CD8-positive, alpha-beta memory T cell (primary cell): ENCODE results near the gene CACNB3. TPM values are rescaled to one million over a fixed set of nuclear protein-coding genes. Genes with fewer than 3 reads are reported as not detected.

ENCODE experiments used
- CTCF ChIA-PET: fragments of 350-600 bp; sonication (Branson Sonifier 250); formaldehyde crosslinking; loops from one replicate; lab custom pipeline; 2021; ENCODE audit warnings: antibody characterized with exemption; lab: Charles Lee
- POLR2A ChIA-PET: fragments of 350-600 bp; sonication (Branson Sonifier 250); formaldehyde crosslinking; loops from one replicate; lab custom pipeline; 2021; ENCODE audit warnings: antibody characterized with exemption; lab: Charles Lee
- DNase-seq, 5 donors: peaks; one replicate each; pipeline versions ENCODE4 v3.0.0 to v3.0.0-alpha.2; 2020 to 2022; ENCODE audit warnings: mixed read lengths in 1 of 5
- H3K27ac ChIP-seq: one replicate; pipeline ENCODE4 v1.7.0; 2013; ENCODE audit warnings: low read depth, mild to moderate bottlenecking, low read length, moderate library complexity
- H3K27me3 ChIP-seq: 2 replicates; pipeline ENCODE4 v1.7.0; 2013; ENCODE audit warnings: low read length, mild to moderate bottlenecking; ENCODE audit not compliant: insufficient read depth, poor library complexity, severe bottlenecking
- H3K36me3 ChIP-seq: 2 replicates; pipeline ENCODE4 v1.7.0; 2013; ENCODE audit warnings: mild to moderate bottlenecking, low read length, moderate library complexity; ENCODE audit not compliant: insufficient read depth
- H3K4me1 ChIP-seq: 2 replicates; pipeline ENCODE4 v1.7.0; 2013; ENCODE audit warnings: mild to moderate bottlenecking, low read length, moderate library complexity; ENCODE audit not compliant: insufficient read depth
- H3K4me3 ChIP-seq: 2 replicates; pipeline ENCODE4 v1.7.0; 2013; ENCODE audit warnings: mild to moderate bottlenecking, low read length
- H3K9me3 ChIP-seq: 2 replicates; pipeline ENCODE4 v1.7.0; 2013; ENCODE audit warnings: mild to moderate bottlenecking, low read length
- H3K27ac Mint-ChIP-seq, 8 donors: one replicate each; pipeline ENCODE4 v1.8.0; 2020 to 2021; ENCODE audit warnings: mixed read lengths in 8 of 8, mild to moderate bottlenecking in 6 of 8, inconsistent platforms in 3 of 8, moderate library complexity in 3 of 8
- H3K27me3 Mint-ChIP-seq, 2 donors: one replicate each; pipeline ENCODE4 v1.8.0; 2020 to 2021; ENCODE audit warnings: mixed read lengths in 2 of 2, mild to moderate bottlenecking in 1 of 2, moderate library complexity in 1 of 2
- H3K36me3 Mint-ChIP-seq, 3 donors: one replicate each; pipeline ENCODE4 v1.8.0; 2020 to 2021; ENCODE audit warnings: mixed read lengths in 3 of 3, inconsistent platforms in 1 of 3, mild to moderate bottlenecking in 1 of 3
- H3K4me1 Mint-ChIP-seq, 3 donors: one replicate each; pipeline ENCODE4 v1.8.0; 2020 to 2021; ENCODE audit warnings: mixed read lengths in 3 of 3, inconsistent platforms in 1 of 3, mild to moderate bottlenecking in 1 of 3
- H3K4me3 Mint-ChIP-seq, 7 donors: one replicate each; pipeline ENCODE4 v1.8.0; 2020 to 2021; ENCODE audit warnings: mixed read lengths in 7 of 7, mild to moderate bottlenecking in 6 of 7, moderate library complexity in 4 of 7, inconsistent platforms in 2 of 7
- H3K9me3 Mint-ChIP-seq, 5 donors: one replicate each; pipeline ENCODE4 v1.8.0; 2020 to 2022; ENCODE audit warnings: mixed read lengths in 5 of 5, mild to moderate bottlenecking in 3 of 5, moderate library complexity in 2 of 5, inconsistent platforms in 1 of 5
- polyA plus RNA-seq: library from polyadenylated mRNA; unstranded; fragments of 300-500 nt; fragmentation: Illumina TruSeq; gene quantifications from one replicate; pipeline ENCODE4 v1.2.3, GENCODE V29; 2021
- total RNA-seq, 2 experiments: library from RNA; stranded (reverse); gene quantifications; one replicate each; pipeline ENCODE4 v1.2.3, GENCODE V29; 2021

CACNB3 gene
- total and polyA plus RNA-seq, 3 experiments from 2014 or later: 3.2 to 6.6 (median 6.3) TPM

DNA sequence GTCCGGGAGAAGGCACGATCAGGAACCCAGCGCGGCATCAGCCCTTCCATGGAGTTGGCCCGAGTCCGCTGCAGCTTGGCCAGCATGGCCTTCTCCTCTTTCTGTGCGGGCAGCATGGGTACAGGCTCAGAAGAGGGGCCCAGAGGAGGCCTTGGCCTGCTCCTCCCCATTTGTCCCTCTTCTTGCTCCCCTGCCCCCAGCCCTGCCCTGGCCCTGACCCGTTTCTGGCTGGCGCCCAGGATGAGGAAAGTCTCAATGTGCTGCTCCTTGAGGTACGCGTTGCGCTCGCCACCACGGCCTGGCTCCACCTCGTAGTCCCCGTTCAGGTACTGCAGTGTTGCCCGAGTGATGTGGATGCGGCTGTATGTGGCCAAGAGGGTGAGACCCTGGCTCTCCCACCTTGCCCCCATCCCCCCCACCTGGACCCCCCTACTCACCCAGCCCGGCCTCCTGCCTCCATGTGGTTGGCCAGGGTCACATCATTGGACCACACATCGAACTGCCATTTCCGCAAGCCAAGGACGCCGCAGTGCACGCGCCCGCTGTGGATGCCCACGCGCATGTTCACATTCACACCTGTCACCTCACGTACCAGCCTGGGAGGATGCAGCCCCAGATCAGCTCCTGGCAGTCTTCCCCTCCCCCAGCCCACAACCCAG is 42.2 kb upstream of the CACNB3 start:
- Mint-ChIP-seq H3K9me3 (no peaks in the 10 kb centered on the region), H3K27me3 (peaks cover 5 to 6% of the 10 kb centered on the region in 2 donors), H3K4me3 (no peak overlapping the region), H3K36me3 (no peaks in the 10 kb centered on the region), H3K27ac (peak overlapping the region in 1 of 8 donors; percentile 59), H3K4me1 (no peaks in the 10 kb centered on the region)
- Histone ChIP-seq H3K36me3 (no peaks in the 10 kb centered on the region), H3K4me1 (no peaks in the 10 kb centered on the region), H3K27me3 (no peaks in the 10 kb centered on the region), H3K9me3 (no peaks in the 10 kb centered on the region), H3K27ac (no peak overlapping the region), H3K4me3 (no peak overlapping the region)
- no peak for DNase-seq
- ChIA-PET POLR2A (no interaction called here), CTCF (no interaction called here)

DNA sequence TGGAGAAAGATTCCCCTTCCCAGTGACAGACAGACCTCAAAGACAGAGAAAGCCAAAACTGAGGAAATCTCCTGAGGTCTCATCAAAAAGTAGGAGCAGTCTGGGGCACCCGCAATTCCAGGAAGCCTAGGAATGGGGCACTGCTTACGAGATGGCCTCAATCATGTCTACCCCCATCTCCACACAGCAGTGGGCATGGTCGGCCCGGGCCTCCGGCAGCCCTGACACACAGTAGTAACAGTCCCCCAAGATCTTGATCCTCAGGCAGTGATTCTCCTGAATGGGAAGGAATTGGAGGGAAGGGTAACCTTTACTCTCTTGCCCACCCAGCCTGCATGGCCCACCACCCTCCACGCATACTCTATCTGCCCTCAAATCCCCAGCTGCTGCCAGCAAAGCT is 41.3 kb upstream of the CACNB3 start:
- no peaks in the 10 kb centered on the region for H3K4me1 Mint-ChIP-seq
- peak overlapping the region in 1 of 8 donors; percentile 58 for H3K27ac Mint-ChIP-seq
- Histone ChIP-seq H3K4me1 (no peaks in the 10 kb centered on the region), H3K27ac (no peak overlapping the region), H3K27me3 (no peaks in the 10 kb centered on the region), H3K9me3 (no peaks in the 10 kb centered on the region), H3K4me3 (no peak overlapping the region), H3K36me3 (no peaks in the 10 kb centered on the region)
- H3K27me3 Mint-ChIP-seq: peaks cover 3 to 11% of the 10 kb centered on the region in 2 donors
- no peak overlapping the region for H3K4me3 Mint-ChIP-seq
- no peaks in the 10 kb centered on the region for H3K36me3 Mint-ChIP-seq
- CTCF ChIA-PET: no interaction called here
- POLR2A ChIA-PET: no interaction called here
- no peaks in the 10 kb centered on the region for H3K9me3 Mint-ChIP-seq
- DNase-seq: no peak

DNA sequence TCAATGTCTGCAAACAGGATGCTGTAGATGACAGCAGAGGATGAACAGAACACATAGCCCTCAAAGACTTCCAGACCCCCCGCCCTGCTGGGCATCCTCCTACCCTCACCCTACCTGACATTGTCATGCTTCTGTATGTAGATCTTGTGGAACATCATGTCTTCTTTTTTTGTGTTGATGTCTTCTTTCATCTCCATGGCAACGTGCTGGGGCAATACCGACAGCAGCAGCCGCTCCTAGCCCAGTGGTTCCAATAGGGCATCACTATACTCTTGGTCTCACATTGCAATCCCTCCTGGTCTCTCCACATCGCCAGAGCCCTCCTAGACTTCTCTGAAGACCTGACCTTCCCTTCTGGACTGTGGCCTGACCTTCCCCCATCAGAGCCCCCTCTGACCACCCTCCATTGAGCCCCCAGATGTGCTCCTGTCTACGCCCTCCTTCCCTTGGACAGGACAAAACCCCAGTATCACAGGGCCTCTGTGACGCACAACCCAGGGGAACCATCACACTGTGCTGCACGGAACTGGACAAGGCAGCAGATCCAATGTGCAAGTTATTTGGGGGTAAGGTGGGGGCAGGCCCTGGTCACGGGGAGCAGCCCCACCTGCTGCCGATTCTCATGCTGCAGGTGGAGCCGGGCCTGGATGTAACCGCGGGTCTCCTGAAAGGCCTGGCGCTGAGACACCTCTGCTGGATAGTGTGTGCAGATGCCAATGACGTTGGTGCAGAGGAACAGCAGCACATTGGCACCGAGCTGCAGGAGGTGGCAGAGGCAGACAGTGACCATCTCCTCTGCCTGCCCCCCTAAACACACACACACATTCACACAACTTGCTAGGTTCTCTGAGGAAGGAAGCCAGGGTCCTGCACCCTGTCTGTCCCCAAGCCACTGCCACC is 40.5 kb upstream of the CACNB3 start:
- no peaks in the 10 kb centered on the region for H3K9me3 Mint-ChIP-seq
- Histone ChIP-seq H3K4me3 (no peak overlapping the region), H3K27me3 (no peaks in the 10 kb centered on the region), H3K4me1 (no peaks in the 10 kb centered on the region), H3K36me3 (no peaks in the 10 kb centered on the region), H3K9me3 (no peaks in the 10 kb centered on the region), H3K27ac (no peak overlapping the region)
- no peaks in the 10 kb centered on the region for H3K4me1 Mint-ChIP-seq
- H3K27ac Mint-ChIP-seq: peak overlapping the region in 2 of 8 donors; percentile 28 to 58
- CTCF ChIA-PET: no interaction called here
- POLR2A ChIA-PET: no interaction called here
- H3K27me3 Mint-ChIP-seq: peaks cover 1 to 15% of the 10 kb centered on the region in 2 donors
- DNase-seq: no peak
- H3K4me3 Mint-ChIP-seq: no peak overlapping the region
- H3K36me3 Mint-ChIP-seq: no peaks in the 10 kb centered on the region

DNA sequence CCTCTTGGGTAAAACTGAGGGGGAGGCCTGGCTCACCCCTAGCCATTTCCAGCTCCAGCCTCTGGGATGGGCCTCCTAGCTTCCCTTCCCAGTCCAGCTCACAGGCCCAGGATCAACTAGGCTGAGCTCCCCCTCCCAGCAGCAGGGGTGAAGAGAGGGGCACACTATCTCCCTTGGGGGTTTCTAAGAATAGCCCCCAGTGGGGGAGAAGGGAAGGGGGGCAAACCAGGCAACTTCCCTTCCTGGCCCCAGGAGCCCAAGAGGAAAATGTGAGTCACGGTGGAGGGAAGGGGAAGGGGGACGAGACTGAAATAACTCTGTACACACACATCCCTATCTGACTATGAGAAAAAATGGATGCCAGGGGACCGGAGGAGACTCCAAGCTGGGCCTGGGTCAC is 38.4 kb upstream of the CACNB3 start:
- Mint-ChIP-seq H3K27ac (no peak overlapping the region), H3K4me1 (no peaks in the 10 kb centered on the region), H3K4me3 (no peak overlapping the region), H3K27me3 (peaks cover 3 to 21% of the 10 kb centered on the region in 2 donors), H3K9me3 (no peaks in the 10 kb centered on the region), H3K36me3 (no peaks in the 10 kb centered on the region)
- no peak overlapping the region for H3K4me3 ChIP-seq
- H3K9me3 ChIP-seq: no peaks in the 10 kb centered on the region
- H3K27me3 ChIP-seq: no peaks in the 10 kb centered on the region
- ChIA-PET POLR2A (no interaction called here), CTCF (interaction anchor here (1.1 to 1.5 kb wide), 3 partner anchors 15 to 27 kb away, joined by 3 to 4 read pairs (median 4); no protein-coding TSS in a partner anchor)
- H3K27ac ChIP-seq: no peak overlapping the region
- DNase-seq: no peak
- no peaks in the 10 kb centered on the region for H3K36me3 ChIP-seq
- no peaks in the 10 kb centered on the region for H3K4me1 ChIP-seq

DNA sequence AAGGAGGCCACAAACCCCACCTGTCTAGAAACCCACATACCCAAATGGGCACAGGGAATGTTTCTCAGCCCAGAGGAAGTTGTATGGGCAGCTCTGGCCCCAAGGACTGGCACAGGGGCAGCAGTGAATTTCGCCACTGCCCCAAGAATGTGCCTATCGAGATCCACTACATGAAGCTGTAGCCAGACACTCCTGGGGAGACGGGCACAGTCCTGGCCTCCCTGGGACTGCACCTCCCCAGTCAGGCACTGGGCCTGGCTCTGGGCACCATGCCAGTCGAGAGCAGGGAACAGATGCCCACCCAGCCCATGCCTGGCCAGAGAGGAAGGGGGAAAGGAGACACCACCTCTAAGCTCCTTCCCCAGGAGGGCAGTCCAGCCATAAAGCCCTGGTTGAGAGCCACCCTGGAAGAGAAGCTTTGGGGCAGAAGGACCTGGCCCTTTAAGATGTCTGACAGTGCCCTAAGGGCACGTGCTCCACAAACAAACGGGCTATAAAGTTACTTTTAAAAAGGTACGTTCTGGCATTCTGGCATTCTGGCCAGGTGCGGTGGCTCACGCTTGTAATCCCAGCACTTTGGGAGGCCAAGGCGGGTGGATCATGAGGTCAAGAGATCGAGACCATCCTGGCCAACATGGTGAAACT is 37.8 kb upstream of the CACNB3 start:
- Histone ChIP-seq H3K9me3 (no peaks in the 10 kb centered on the region), H3K36me3 (no peaks in the 10 kb centered on the region), H3K27me3 (no peaks in the 10 kb centered on the region), H3K4me3 (no peak overlapping the region), H3K27ac (no peak overlapping the region), H3K4me1 (no peaks in the 10 kb centered on the region)
- DNase-seq: no peak
- peaks cover 6 to 25% of the 10 kb centered on the region in 2 donors for H3K27me3 Mint-ChIP-seq
- no peaks in the 10 kb centered on the region for H3K36me3 Mint-ChIP-seq
- H3K9me3 Mint-ChIP-seq: no peaks in the 10 kb centered on the region
- H3K27ac Mint-ChIP-seq: no peak overlapping the region
- POLR2A ChIA-PET: interaction anchor here (0.7 kb wide), 1 partner anchor 40 kb away, joined by 7 read pairs; no protein-coding TSS in a partner anchor
- CTCF ChIA-PET: interaction anchor here (1.1 to 1.5 kb wide), 2 partner anchors 15 to 27 kb away, joined by 4 read pairs; no protein-coding TSS in a partner anchor
- H3K4me3 Mint-ChIP-seq: no peak overlapping the region
- no peaks in the 10 kb centered on the region for H3K4me1 Mint-ChIP-seq

DNA sequence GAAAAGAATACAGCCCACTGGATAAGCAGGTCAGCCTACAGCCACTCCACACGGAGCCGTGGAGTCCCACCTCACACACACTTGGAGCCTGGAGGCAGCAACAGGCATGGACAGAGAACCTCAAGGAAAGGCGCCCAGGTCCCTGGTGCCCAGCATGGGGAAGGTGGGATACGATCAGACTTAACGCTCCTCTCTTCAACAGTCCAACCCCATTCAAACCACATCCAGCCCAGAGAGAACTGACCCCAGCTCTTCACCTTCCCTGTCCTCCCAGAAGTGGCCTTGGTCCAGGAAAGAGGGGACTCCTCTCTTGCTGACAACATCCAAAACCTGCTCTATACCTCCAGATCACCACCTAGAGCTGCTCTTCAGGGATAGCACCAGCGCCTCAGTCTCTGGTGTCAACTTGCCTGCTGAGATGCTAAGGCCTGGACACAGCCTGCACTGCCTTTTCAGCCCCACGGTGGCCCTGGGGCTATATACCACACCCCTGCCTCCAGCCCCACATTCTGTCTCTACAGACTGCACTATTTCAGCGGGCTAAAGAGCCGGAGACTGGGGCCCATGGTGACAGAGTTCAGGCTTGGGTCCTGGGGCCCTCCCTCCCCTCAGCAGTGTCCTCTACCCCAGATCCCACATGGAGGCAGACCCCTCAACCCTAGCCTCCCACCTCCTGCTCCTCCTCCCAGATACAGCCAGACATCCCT is 36.4 kb upstream of the CACNB3 start:
- no peak overlapping the region for H3K4me3 Mint-ChIP-seq
- ChIA-PET POLR2A (no interaction called here), CTCF (no interaction called here)
- H3K9me3 Mint-ChIP-seq: no peaks in the 10 kb centered on the region
- H3K4me1 Mint-ChIP-seq: no peaks in the 10 kb centered on the region
- no peak overlapping the region for H3K4me3 ChIP-seq
- no peak overlapping the region for H3K27ac Mint-ChIP-seq
- H3K27me3 ChIP-seq: no peaks in the 10 kb centered on the region
- peaks cover 9 to 38% of the 10 kb centered on the region in 2 donors for H3K27me3 Mint-ChIP-seq
- H3K36me3 ChIP-seq: no peaks in the 10 kb centered on the region
- DNase-seq: no peak
- H3K9me3 ChIP-seq: no peaks in the 10 kb centered on the region
- H3K36me3 Mint-ChIP-seq: no peaks in the 10 kb centered on the region
- H3K27ac ChIP-seq: no peak overlapping the region
- H3K4me1 ChIP-seq: no peaks in the 10 kb centered on the region

DNA sequence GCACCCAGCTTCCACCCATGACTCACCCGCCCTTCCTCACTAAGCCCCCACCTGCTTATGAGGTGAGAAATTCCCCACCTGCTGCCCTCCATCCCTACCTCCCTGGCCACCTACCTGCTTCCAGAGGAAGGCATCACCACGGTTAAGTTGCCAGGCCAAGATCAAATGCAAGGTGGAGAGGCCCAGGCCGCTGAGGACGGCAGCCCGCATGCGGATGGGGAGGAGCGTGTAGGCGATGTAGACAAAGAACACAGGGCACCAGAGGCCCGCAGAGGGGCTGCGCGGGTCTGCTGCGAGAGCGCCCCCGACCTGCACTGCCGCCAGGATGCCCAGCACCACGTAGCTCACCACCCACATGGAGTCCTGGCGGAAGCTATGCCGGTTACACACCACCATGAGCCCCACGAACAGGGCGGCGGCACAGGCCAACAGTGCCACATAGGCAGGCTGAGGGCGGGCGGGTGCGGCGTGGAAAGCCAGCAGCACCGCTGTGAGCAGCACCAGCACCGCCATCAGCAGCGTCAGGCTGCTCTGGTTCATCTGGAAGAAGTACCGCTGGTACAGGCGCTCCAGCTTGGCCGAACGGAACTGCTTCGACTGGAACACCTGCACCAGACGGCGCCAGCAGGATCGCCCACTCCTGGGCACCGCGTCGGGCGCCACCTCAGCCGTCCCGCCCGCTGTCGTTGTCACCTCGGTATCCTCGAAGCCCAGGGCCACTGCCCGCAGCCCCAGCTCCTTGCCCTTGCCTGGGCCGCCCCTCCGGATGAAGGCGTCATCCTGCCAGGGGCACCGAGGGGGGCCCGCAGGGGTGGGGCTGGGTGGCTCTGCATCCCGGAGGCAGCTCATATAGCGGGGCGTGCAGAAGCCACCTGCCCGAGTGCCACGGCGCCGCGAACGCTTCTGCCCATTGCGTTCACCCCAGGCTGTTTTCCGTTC is 35.6 kb upstream of the CACNB3 start:
- Histone ChIP-seq H3K27ac (no peak overlapping the region), H3K4me3 (no peak overlapping the region), H3K4me1 (no peaks in the 10 kb centered on the region), H3K36me3 (no peaks in the 10 kb centered on the region), H3K9me3 (no peaks in the 10 kb centered on the region), H3K27me3 (peaks cover 1% of the 10 kb centered on the region)
- no peaks in the 10 kb centered on the region for H3K4me1 Mint-ChIP-seq
- no peaks in the 10 kb centered on the region for H3K36me3 Mint-ChIP-seq
- ChIA-PET POLR2A (no interaction called here), CTCF (interaction anchor here (1.2 kb wide), 2 partner anchors 13 to 30 kb away, joined by 3 to 4 read pairs; no protein-coding TSS in a partner anchor)
- no peaks in the 10 kb centered on the region for H3K9me3 Mint-ChIP-seq
- H3K4me3 Mint-ChIP-seq: no peak overlapping the region
- H3K27ac Mint-ChIP-seq: no peak overlapping the region
- peaks cover 13 to 46% of the 10 kb centered on the region in 2 donors for H3K27me3 Mint-ChIP-seq
- DNase-seq: no peak
